Sigmoid colon (tissue), 3 donors: ENCODE results near the gene SUGP1.

Source experiments
- POLR2A ChIP-seq, 2 donors: fragments of 450-650 bp; IDR thresholded peaks; one replicate each; pipeline ENCODE4 v1.6.1; 2016; ENCODE audit warnings: antibody characterized with exemption in 2 of 2, mild to moderate bottlenecking in 2 of 2, moderate library complexity in 2 of 2
- TF ChIP-seq, protein P1 (sequence below), 4 experiments: fragments of 450-650 bp in 3 of 4; fragments of 200-600 bp in 1 of 4; IDR thresholded peaks; one replicate each; pipeline ENCODE4 v1.5.1; 2016 to 2019; ENCODE audit warnings: antibody characterized with exemption in 4 of 4, mild to moderate bottlenecking in 3 of 4, moderate library complexity in 2 of 4

DNA sequence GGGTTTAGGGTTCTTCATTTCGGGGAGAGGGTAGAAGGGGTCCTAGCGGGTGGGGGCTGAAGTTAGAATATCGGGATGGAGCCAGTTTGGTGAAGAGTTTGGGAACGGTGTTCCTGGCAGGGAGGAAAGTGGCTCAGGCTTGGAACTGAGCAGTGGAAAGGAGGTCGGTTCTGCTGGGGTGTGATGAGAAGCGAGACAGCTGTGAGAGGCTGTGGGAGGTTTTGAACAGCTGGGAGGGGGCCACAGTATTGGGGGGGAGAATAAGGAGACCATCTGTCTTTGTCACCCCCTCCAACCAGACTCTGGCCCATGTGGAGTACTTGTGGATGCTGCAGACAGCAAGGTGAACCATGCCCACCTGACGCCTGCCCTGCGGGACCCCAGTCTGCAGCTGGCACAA, 46.2 kb downstream of the SUGP1 start:
- no peak for TF ChIP-seq POLR2A (IDR thresholded peaks at IDR 0.05)
- TF ChIP-seq, protein P1, sequence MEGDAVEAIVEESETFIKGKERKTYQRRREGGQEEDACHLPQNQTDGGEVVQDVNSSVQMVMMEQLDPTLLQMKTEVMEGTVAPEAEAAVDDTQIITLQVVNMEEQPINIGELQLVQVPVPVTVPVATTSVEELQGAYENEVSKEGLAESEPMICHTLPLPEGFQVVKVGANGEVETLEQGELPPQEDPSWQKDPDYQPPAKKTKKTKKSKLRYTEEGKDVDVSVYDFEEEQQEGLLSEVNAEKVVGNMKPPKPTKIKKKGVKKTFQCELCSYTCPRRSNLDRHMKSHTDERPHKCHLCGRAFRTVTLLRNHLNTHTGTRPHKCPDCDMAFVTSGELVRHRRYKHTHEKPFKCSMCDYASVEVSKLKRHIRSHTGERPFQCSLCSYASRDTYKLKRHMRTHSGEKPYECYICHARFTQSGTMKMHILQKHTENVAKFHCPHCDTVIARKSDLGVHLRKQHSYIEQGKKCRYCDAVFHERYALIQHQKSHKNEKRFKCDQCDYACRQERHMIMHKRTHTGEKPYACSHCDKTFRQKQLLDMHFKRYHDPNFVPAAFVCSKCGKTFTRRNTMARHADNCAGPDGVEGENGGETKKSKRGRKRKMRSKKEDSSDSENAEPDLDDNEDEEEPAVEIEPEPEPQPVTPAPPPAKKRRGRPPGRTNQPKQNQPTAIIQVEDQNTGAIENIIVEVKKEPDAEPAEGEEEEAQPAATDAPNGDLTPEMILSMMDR (IDR thresholded peaks at IDR 0.05) = no peak
